Mucosa of gallbladder (tissue), 1 donor: ENCODE measurements around the gene C1orf87. TPM values are rescaled to one million over a fixed set of nuclear protein-coding genes. Genes with fewer than 3 reads are reported as not detected.
"Not testable (repeated sequence)": the region's sequence is repeated elsewhere in the genome, so short reads cannot be mapped to it uniquely, and the experiment has no call there.

Source experiments
- DNase-seq: peaks from one replicate; pipeline ENCODE4 v3.0.0-alpha.2; 2020; ENCODE audit warnings: low spot score
- total RNA-seq: library from RNA; stranded (reverse); gene quantifications from one replicate; pipeline ENCODE4 v1.2.1, GENCODE V29; 2021
- donor health status: DM: no; HTN: no; CAD: no.

The C1orf87 gene
- total RNA-seq, 1 donor from 2014 or later: not detected

DNA sequence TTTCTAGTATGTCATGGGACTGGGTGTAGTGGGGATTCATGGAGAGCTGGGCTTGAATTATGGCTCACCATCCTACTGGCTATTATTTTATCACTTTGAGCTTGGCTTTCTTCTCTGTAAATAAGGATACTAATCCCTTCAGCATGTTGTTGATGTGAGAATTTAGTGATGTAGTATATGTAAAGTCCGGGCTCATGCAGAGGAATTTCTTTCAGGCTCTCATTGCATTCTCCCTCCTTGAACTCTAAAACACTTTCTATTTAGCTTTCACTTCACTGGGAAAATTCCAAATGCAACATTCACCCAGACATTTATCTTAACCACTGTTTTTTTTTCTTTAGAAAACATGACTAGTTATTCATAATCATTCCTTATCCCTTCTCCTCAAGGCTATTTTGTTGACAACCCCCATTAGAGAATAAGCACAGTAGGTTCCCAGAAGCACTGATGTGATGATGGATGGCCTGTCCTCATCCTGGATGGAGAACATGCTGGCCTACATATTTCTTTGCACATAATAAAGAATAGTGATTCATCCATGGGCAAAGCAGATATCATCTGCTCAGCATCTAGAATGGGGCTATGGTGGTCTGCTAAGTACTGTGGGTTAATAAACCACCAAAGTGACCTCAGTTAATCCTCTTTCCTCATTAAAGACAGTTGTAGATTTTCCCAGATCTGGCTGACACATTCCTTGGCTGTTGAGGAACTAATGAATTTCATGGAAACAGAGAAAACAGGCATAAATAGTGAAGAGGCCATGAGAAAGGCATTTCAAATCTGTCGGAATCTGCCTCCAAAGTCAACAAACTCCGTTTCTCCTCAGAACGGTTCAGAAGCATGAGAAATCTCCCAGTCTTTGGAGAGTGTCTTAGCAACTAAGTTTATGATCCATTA is 79.0 kb downstream of the C1orf87 start:
- DNase-seq: no peak

DNA sequence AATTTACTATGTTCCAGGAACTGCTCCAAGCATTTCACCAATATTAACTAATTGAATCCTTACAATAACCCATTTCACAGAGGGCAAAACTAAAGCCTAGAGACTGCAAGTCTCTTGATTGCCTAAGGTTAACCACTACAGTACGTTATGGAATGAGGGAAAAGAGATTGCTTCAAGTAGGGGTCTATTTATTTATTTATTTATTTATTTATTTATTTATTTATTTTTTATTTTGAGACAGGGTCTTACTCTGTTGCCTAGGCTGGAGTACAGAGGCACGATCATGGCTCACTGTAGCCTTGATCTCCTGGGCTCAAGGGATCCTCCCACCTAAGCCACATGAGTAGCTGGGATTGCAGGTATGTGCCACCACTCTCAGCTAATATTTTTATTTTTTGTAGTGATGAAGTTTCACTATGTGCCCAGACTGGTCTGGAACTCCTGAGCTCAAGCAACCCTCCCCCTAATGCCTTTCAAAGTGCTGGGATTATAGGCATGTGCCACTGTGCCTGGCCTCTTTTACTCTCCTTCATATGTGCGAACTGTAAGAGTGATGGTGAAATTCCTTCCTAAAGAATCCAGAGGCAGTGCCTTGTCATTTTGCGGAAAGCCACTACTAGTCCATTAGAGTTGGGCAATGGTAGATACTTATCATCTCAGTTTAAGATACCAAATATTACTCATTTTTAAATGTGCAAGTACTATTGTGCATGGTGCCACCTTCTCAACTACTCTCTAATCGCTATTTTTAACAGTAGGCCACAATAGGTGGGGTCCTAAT is 81.3 kb downstream of the C1orf87 start:
- no peak for DNase-seq

DNA sequence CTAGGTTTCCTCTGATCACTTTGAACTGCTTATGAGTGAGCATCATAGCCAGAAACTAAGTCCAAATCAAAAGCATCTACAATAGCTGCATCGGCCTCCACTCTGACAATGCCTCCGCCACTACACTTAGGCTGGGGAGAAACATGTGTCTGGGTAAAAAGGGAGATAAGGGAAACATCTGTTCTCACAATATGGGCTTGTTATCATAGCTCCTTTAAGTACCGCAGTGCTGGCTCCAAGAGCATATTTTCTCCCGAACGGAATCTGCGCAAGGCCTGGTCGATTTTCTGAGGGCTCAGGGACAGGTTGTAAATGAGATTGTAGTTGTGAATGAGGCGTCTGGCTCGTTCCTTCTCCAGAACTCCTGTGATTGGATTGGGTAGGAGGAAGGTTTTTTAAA is 83.1 kb downstream of the C1orf87 start:
- no peak for DNase-seq

DNA sequence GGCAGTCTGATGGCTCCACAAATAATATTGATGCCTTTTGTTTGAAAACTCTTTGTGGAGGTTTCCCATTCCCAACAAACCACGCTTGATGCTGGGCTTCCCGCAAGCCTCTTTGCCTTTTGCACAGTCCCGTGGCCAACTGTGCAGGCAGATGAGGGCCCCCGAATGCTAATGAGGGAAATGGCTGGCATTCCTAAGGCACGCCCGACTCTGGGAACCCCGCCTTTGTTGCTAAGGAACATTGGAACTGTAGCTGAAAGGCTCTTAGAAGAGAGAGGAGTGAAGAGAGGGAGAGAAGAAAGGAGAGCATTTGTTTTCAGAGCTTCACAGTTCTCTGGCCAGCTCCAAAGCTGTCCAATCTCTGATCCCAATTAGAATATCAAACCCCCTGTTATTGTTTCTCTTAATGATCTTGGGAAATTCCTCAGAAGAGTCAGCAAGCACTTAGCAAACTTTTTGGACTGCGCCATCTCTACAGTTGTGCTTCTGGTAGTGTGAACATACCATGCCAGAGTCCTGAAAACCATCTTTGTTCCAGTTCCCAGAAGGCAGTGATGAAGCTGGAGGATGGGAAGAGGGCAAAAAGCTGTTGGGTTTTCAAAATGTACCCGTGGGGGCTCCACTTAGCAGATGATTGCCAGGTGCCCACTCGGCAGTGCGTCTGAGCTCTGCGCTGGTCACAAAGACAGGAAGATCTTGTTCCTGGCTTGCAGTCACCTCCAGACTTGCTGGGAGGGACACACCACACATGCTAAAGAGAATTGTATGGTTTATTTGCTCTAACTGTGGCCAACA is 86.9 kb downstream of the C1orf87 start:
- DNase-seq: no peak

DNA sequence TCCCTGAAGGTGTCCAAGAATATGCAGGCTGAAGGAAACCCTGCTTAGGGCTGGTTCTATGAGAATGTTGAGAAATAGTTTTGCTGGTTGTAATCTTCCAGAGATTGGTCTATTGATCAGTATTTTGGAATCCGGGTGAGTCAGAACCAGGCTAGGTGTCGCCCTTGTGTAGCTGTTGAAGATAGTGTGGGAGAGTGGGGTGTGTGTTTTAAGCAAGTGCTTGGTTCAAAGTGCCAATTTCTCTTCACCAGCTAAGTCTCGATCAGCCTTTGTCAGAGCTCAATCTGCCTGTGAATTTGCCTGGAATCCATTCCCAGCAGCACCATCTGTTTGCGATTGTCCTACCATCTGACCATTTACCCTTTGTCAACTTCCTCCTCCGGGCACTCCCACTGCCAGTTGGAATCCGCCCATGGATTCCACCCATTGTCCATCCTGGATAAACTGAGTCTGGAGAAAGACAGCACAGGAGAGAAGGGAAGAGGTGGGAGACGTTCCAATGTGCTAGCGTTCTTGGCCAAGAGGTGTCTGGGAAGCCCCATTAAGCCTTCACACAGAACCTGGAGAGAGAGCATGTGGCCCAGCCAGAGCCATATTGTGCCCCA is 87.6 kb downstream of the C1orf87 start:
- DNase-seq: no peak

DNA sequence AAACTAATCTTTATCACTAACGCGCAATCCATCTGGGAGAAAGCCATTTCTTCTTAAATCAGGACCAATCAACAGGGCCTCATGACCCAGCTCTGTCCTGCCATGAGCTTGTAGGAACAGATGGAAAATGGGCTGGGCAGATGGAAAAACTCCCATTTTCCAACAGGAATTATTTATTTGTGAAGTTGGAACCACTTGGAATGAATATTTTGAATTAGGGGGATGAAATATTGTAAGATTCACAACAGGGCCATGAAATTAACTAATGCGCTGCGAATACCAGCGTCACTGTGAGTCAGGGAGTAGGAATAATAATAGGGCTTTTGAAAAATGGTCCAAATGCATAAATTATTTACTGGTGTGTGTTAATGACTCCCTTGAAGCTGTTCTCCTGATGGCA is 93.9 kb downstream of the C1orf87 start:
- no peak for DNase-seq

DNA sequence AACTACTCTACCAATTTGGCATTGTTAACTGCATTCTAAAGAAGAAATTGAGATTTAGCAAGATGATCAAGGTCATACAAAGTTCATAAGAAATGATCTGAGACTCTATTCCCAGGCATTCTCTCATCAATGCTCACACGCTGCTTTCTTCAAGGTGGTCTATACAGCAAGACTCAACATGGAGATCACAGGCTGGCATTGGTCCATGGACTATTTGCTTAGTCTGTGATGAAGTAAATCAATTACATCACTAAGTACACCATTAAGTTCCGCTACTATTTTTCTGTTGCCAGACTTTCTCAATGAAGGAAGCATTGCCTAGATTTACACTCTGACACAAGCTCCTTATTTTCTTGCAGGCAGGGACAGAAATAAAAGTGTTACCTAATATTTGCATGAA is 95.1 kb downstream of the C1orf87 start:
- no peak for DNase-seq

DNA sequence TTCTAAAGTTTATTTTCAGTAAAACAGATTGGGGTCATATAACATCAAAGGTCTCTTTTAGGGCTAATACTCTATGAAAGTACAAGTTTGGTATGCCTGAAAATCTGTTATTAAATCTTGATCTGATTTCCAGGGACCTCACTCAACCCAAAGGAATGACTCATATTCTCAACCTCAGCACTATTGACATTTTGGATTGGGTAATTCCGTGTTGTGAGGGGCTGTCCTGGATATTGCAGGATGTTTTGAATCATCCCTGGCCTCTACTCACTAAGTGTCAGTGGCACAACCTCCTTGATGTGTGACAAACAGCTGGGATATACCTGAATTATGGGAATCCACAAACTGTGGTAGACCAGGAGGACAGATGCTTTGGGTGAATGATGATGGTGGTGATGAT is 95.5 kb downstream of the C1orf87 start:
- DNase-seq: no peak

DNA sequence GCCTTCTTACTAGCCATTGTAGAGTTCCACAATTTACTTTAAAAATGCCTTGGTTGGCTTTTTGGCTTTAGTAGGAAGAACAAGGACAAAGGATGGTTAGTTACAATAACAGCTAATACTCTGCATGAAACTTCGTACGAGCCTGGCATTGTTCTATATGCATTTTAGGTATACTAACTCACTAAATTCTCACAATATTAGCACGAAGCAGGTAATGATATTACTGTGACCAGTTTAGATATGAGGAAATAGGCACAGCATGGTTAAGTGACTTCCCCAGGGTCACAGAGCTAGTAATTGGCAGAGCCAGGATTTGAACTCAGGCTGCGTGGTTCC is 96.5 kb downstream of the C1orf87 start:
- no peak for DNase-seq

DNA sequence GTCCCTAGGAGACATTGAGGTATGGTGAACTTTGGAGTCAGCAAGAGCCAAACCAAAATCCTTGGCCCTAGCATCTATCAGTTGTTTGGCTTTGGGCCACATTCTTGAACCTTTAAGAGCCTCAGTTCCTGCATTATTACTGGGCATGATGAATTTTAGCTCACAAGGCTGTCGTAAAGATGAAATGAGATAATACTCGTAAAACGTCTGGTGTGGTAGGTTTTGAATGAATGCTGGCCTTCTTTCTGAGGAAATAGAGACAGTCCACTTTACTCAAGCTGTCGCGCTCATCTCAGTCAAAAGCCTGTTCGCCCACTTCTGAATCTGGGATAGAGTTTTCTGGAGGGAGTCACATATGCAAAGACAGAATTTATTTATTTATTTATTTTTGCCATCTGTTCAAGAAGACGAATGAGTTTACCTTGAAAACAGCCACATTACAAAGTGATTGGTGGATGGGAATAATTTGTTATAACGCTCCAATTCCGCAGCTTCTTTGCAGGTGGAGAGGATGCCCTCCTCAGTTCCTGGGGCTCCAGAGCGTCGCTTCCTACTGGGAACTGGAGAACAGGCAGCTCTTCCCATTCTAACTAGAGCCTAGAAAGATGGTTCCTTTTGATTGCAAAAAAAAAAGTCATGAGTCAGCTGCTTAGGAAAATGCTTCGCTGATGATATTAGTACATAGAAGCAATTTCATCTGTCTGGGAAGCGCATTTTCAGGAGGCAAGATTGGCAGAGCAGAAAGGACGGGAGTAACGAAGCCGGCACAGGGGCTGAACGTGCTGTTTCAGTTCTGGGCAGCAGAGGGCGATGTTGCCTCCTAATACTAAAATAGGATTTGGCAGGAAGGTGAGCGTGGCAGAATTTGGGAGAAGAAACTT is 97.1 kb downstream of the C1orf87 start:
- peak; percentile 65 for DNase-seq

DNA sequence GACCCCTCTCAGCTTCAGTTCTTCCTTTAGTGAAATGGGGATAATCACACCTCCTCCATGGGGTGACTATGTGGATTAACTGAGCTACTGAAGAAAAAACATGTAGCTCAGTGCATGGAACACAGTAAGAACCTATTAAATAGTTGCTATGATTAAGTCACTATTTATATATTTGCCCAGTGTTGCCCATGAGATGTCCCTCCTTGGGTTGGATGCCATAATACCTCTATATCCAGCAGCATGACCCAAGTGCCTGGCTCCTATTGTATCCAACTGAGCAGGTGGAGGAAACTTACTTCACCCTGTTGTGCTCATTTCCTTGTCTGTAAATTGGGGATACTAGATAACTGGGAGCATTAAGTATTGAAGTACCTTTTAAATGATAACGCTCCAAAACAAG is 99.9 kb downstream of the C1orf87 start:
- no peak for DNase-seq

DNA sequence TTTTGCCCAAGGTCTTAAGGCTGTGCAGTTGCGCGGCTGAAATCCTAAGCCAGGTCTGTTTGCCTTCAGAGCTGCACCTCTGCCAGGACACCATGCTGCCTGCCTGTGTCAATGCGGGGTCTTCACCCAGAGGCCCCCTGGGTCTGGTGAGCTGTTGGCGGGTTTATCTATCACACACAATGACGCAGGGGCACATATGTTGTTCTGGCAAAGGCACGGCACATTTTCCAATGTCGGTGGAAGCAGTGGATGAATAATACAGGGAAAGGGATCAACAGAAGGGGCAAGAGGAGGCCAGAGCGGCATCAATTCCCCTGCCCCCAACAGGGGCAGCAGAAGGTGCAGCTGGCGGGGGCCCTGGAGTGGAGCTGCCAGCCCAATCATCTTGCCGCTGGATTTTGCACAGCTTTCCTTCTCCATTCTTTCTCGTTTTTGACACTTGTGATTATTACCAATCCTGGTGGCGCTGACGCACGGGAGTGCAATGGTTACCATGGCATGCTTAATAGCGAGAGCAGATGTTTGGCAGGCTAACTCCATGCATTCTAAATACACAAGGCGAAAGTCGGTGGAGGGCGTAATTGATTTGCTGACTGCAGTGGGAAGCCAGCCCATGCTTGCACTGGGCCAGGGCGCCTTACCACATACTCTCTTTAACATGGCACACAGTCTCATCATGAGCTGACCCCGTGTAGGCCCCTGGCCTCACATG is 101.2 kb downstream of the C1orf87 start:
- DNase-seq: no peak

DNA sequence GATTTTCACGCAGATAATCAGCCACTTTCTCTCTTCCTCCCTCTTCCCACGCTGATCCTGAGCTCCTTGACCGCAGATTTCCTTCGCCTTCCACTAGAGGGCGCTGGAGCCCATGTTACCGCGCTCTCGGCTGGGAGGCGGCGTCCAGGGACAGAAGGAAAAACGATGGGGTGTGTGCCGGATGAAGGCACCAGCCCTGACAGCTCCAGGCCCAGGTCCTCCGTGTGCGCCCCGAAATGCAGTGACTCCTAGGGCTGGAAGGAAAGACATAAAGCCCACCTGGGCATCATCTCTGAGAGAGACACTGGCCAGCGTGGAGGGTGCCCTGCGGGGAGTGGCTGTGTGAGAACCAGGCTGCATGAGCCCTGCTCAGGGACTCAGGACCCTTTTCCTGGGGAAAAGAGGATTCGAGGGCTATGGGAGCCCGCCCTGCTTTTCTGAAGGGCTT is 102.1 kb downstream of the C1orf87 start:
- peak; percentile 68 for DNase-seq

DNA sequence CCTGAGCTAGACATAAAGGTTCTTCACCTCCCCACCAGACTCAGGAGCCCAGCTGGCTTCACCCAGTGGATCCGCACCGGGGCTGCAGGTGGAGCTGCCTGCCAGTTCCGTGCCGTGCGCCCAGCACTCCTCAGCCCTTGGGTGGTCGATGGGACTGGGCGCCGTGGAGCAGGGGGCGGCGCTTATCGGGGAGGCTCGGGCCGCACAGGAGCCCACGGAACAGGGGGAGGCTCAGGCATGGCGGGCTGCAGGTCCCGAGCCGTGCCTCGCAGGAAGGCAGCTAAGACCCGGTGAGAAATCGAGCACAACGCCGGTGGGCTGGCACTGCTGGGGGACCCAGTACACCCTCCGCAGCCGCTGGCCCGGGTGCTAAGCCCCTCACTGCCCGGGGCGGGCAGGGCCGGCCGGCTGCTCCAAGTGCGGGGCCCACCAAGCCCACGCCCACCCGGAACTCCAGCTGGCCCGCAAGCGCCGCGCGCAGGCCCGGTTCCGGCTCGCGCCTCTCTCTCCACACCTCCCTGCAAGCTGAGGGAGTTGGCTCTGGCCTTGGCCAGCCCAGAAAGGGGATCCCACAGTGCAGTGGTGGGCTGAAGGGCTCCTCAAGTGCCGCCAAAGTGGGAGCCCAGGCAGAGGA is 103.9 kb downstream of the C1orf87 start:
- not testable (repeated sequence) for DNase-seq

DNA sequence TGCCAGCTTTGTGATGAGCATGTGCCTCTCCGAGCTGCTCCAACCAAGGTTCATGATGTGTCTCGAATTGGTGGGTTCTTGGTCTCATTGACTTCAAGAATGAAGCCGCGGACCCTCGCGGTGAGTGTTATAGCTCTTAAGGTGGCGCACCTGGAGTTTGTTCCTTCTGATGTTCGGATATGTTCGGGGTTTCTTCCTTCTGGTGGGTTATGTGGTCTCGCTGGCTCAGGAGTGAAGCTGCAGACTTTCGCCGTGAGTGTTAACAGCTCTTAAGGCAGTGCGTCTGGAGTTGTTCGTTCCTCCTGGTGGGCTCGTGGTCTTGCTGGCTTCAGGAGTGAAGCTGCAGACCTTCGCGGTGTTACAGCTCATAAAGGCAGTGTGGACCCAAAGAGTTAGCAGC is 104.8 kb downstream of the C1orf87 start:
- DNase-seq: not testable (repeated sequence)

DNA sequence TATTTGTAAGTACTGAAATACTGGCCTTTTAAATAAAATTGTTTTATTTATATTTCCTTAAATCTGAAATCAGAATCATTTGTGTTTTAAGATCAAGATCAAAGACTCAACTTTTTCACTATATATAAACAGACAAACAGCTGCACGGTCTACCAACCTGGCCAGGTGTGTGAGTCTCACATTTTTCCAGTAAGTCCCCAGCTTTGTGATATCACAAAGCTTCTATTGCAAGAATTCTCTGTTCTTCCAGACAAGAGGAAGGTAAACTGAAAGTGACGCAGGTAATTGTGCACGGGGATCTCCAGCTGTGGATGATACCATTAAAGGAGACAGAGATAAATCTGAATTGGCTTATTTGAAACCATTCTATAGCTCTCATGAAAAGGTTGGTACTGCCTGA is 105.8 kb downstream of the C1orf87 start:
- no peak for DNase-seq

DNA sequence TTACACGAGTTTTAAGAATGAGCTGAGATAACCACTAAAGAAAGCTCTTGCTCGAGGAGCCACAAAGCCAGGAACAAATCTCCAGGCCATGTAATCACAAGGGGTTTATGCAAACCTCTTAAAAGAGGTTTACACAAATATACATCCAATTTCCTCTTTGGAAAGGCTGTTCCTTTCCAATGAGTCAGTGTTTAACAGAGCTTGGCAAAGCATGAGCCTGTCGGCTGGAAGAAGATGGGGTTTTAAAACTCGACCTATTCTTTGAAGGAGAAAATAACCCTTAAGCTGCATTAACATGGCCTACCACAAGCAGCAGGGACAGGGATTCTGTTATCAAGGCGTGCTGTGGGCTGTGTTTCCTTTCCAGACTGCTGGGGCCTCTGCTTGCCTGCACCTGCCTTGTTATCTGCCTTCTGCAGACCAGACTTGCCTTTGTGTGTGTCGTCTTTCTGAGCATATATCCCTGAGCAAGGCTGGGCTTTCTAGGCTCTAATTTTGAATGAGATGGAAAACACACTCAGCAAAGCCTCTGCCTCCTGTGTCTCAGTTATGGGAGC is 106.4 kb downstream of the C1orf87 start:
- DNase-seq: no peak

DNA sequence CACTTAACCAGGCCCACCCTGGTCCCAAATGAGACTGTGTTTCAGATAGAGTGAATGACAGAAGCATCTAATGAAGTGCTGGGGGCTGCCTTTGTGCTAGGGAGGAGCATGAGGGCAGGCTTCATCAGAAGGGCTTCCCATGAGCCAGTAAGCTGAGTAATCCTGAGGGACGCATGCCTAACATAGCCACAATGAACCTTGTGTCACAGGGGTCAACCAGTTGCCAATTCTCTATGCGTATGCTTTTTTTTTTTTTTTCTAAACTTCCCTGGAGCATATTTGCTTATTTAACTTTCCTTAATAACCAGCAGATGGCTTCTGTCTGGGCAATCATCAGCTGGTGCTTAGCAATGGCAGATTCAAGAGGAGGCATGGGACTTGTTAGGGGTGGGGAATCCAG is 121.5 kb downstream of the C1orf87 start:
- no peak for DNase-seq

DNA sequence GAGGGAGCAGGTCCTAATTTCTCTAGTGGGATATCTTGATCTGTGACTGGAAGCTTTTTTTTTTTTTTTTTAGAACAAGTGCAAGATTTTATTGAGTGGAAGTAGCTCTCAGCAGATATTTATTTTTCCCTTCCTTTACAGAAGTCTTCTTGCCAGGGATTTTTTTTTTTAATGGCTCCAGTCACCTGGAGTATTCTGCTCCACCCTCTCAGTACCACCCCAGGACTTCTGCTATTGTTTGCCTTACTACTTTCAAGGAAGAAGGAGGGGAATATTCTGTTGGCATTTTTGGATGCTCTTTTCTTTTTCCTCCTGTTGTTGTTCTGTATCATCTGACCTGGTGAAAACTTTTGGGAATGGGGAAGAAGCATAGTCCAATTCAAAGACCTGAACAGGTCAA is 123.9 kb downstream of the C1orf87 start:
- no peak for DNase-seq
